NCI-H146 treated with DMSO at 0.1 percent for 48 hours (cell line): ENCODE data around the gene EMC6.

Experiments used
- DNase-seq: peaks from one replicate; lab custom pipeline; 2025; ENCODE audit not compliant: unreplicated experiment; lab: John Stamatoyannopoulos, UW

EMC6 gene

GRCh38 chr17:3668279-3669084, at the start of gene EMC6, which contains the start of gene TAX1BP3:
Gene EMC6 (plus strand): TSS chr17:3668812. CDS start chr17:3669147, 335 bp downstream.
Gene TAX1BP3 (minus strand): TSS chr17:3668578. CDS start chr17:3668526, 52 bp downstream.
- peak; percentile 94 for DNase-seq

GRCh38 chr17:3621146-3621720, 47.4 kb upstream of the EMC6 start:
- DNase-seq, result no peak

GRCh38 chr17:3622977-3623594, 45.5 kb upstream of the EMC6 start:
- DNase-seq, result no peak

- DNase-seq, result no peak
Measured at GRCh38 chr17:3626831-3627768, 41.5 kb upstream of the EMC6 start.

GRCh38 chr17:3627769-3628167, 40.8 kb upstream of the EMC6 start:
- no peak for DNase-seq

GRCh38 chr17:3630781-3631180, 37.8 kb upstream of the EMC6 start:
- no peak for DNase-seq

GRCh38 chr17:3632287-3632686, 36.3 kb upstream of the EMC6 start:
- DNase-seq, result no peak

GRCh38 chr17:3635474-3636153, 33.0 kb upstream of the EMC6 start:
- no peak for DNase-seq

GRCh38 chr17:3636154-3636907, 32.3 kb upstream of the EMC6 start, which contains the start of the genes CTNS and SHPK:
Gene CTNS (plus strand): TSS chr17:3636760. CDS start chr17:3640207, 3,447 bp downstream.
Gene SHPK (minus strand): TSS chr17:3636250. CDS start chr17:3636219, 31 bp downstream.
- peak; percentile 93 for DNase-seq

GRCh38 chr17:3636908-3637373, 31.7 kb upstream of the EMC6 start:
- no peak for DNase-seq

GRCh38 chr17:3639981-3640596, 28.5 kb upstream of the EMC6 start:
- peak; percentile 6 for DNase-seq

- no peak for DNase-seq
Measured at GRCh38 chr17:3641014-3641413, 27.6 kb upstream of the EMC6 start.

GRCh38 chr17:3641717-3642486, 26.7 kb upstream of the EMC6 start:
- no peak for DNase-seq

- DNase-seq, result no peak
Measured at GRCh38 chr17:3643889-3644349, 24.7 kb upstream of the EMC6 start.

GRCh38 chr17:3645310-3645709, 23.3 kb upstream of the EMC6 start:
- no peak for DNase-seq

GRCh38 chr17:3647251-3647650, 21.4 kb upstream of the EMC6 start:
- DNase-seq, result no peak

GRCh38 chr17:3647769-3648555, 20.6 kb upstream of the EMC6 start:
- no peak for DNase-seq
